Fibroblast of lung (primary cell): ENCODE results near the gene GPHN. TPM values are rescaled to one million over a fixed set of nuclear protein-coding genes. Genes with fewer than 3 reads are reported as not detected.

Experiments
- DNase-seq, 2 donors: peaks; one replicate each; pipeline versions ENCODE4 v3.0.0 to v3.0.0-alpha.2; 2010; ENCODE audit warnings: low read depth in 2 of 2
- H2AFZ ChIP-seq: 2 replicates; pipeline ENCODE4 v1.5.1; 2012; ENCODE audit warnings: low read length, control low read depth, inconsistent platforms
- H3K27ac ChIP-seq: 2 replicates; pipeline ENCODE4 v1.5.1; 2011; ENCODE audit warnings: low read length, control low read depth; ENCODE audit not compliant: insufficient read depth
- H3K27me3 ChIP-seq: 2 replicates; pipeline ENCODE4 v1.5.1; 2011; ENCODE audit warnings: mild to moderate bottlenecking, low read length; ENCODE audit not compliant: control insufficient read depth, insufficient read depth
- H3K36me3 ChIP-seq: 2 replicates; pipeline ENCODE4 v1.5.1; 2011; ENCODE audit warnings: low read length; ENCODE audit not compliant: control insufficient read depth, insufficient read depth
- H3K4me1 ChIP-seq: 2 replicates; pipeline ENCODE4 v1.5.1; 2011; ENCODE audit warnings: low read length; ENCODE audit not compliant: control insufficient read depth, insufficient read depth; ENCODE audit errors: extremely low read depth
- H3K4me2 ChIP-seq: 2 replicates; pipeline ENCODE4 v1.5.1; 2011; ENCODE audit warnings: low read length, control low read depth; ENCODE audit not compliant: insufficient read depth; ENCODE audit errors: extremely low read depth
- H3K4me3 ChIP-seq, 4 experiments: fragments of 200-600 bp in 1 of 4; sonication (generic) in 1 of 4; replicated peaks in 1 of 4; 2 replicates each; pipeline ENCODE4 v1.5.1; 2011 to 2016; ENCODE audit warnings: low read length in 4 of 4, low read depth in 3 of 4, mild to moderate bottlenecking in 3 of 4, control low read depth in 2 of 4, inconsistent platforms in 1 of 4, mixed read lengths in 1 of 4; ENCODE audit not compliant: insufficient read depth in 1 of 4; ENCODE audit errors: control extremely low read depth in 1 of 4
- H3K79me2 ChIP-seq: 2 replicates; pipeline ENCODE4 v1.5.1; 2012; ENCODE audit warnings: mild to moderate bottlenecking, low read length, inconsistent platforms; ENCODE audit not compliant: control insufficient read depth, insufficient read depth
- H3K9ac ChIP-seq: 2 replicates; pipeline ENCODE4 v1.5.1; 2011; ENCODE audit warnings: mild to moderate bottlenecking, low read length, control low read depth; ENCODE audit not compliant: insufficient read depth
- H3K9me3 ChIP-seq: 2 replicates; pipeline ENCODE4 v1.5.1; 2012; ENCODE audit warnings: low read depth, low read length; ENCODE audit not compliant: control insufficient read depth, insufficient read depth
- H4K20me1 ChIP-seq: 2 replicates; pipeline ENCODE4 v1.5.1; 2011; ENCODE audit warnings: low read length; ENCODE audit not compliant: control insufficient read depth, insufficient read depth; ENCODE audit errors: extremely low read depth
- EZH2 ChIP-seq: IDR thresholded peaks from 2 replicates; pipeline ENCODE4 v1.5.1; 2012; ENCODE audit warnings: low read length, control low read depth, mild to moderate bottlenecking; ENCODE audit errors: missing control alignments
- polyA plus RNA-seq, 2 donors: library from polyadenylated mRNA; depleted of rRNA in 1 of 2; stranded (reverse) in 1 of 2; unstranded in 1 of 2; fragments of >200 nt; gene quantifications; 2 replicates each; pipeline ENCODE4 v1.2.1, GENCODE V29; 2011 to 2012; ENCODE audit warnings: missing spikeins in 1 of 2
- total RNA-seq: library from RNA; depleted of rRNA; stranded (reverse); fragments of >200 nt; gene quantifications from 2 replicates; pipeline ENCODE4 v1.2.1, GENCODE V29; 2014
- TF ChIP-seq, protein P1 (sequence below), 2 donors: IDR thresholded peaks in 1 of 2; conservative IDR thresholded peaks in 1 of 2; 1 replicate in 1 of 2; 2 replicates in 1 of 2; pipeline ENCODE4 v1.5.1; 2011 to 2012; ENCODE audit warnings: low read length in 2 of 2, control low read depth in 1 of 2, inconsistent platforms in 1 of 2, low read depth in 1 of 2, mild to moderate bottlenecking in 1 of 2

GPHN gene
- total and polyA plus RNA-seq, 2 donors (not counting 1 experiment from before 2014, with no cell fraction given) = 8.3 to 13.9 TPM

DNA sequence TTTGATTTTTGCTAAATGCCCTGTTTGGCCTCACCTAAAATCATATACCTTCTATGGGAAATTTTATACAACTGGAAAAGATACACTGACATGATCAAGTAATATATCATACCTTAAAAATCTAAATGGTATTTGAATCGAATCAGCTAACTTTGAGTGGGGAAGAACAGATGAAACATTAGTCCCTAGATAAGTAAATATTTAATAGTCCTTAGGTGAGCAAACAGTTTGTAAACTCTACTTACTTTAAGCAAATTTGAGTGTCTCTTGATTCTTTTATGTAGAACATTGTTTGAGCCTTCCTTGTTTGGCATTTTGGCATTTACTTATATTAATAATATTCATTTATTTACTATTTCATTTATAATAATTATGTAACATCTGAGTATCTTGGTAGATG, 485.6 kb downstream of the GPHN start:
- H4K20me1 ChIP-seq = no peaks in the 10 kb centered on the region
- no peaks in the 10 kb centered on the region for H3K36me3 ChIP-seq
- no peak overlapping the region for H3K4me2 ChIP-seq
- no peak overlapping the region for H3K4me3 ChIP-seq
- no peaks in the 10 kb centered on the region for H3K4me1 ChIP-seq
- H3K27me3 ChIP-seq = no peaks in the 10 kb centered on the region
- H3K9me3 ChIP-seq = no peaks in the 10 kb centered on the region
- DNase-seq = no peak
- H3K9ac ChIP-seq = no peak overlapping the region
- no peak overlapping the region for H2AFZ ChIP-seq
- no peaks in the 10 kb centered on the region for H3K79me2 ChIP-seq
- TF ChIP-seq, protein P1, sequence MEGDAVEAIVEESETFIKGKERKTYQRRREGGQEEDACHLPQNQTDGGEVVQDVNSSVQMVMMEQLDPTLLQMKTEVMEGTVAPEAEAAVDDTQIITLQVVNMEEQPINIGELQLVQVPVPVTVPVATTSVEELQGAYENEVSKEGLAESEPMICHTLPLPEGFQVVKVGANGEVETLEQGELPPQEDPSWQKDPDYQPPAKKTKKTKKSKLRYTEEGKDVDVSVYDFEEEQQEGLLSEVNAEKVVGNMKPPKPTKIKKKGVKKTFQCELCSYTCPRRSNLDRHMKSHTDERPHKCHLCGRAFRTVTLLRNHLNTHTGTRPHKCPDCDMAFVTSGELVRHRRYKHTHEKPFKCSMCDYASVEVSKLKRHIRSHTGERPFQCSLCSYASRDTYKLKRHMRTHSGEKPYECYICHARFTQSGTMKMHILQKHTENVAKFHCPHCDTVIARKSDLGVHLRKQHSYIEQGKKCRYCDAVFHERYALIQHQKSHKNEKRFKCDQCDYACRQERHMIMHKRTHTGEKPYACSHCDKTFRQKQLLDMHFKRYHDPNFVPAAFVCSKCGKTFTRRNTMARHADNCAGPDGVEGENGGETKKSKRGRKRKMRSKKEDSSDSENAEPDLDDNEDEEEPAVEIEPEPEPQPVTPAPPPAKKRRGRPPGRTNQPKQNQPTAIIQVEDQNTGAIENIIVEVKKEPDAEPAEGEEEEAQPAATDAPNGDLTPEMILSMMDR (conservative IDR thresholded peaks at IDR 0.05 in 1 of 2, IDR thresholded peaks at IDR 0.05 in 1 of 2; ENCODE audit: low read depth in 1 of 2, low read length in 2 of 2) = no peak
- no peak for TF ChIP-seq EZH2
- no peak overlapping the region for H3K27ac ChIP-seq

DNA sequence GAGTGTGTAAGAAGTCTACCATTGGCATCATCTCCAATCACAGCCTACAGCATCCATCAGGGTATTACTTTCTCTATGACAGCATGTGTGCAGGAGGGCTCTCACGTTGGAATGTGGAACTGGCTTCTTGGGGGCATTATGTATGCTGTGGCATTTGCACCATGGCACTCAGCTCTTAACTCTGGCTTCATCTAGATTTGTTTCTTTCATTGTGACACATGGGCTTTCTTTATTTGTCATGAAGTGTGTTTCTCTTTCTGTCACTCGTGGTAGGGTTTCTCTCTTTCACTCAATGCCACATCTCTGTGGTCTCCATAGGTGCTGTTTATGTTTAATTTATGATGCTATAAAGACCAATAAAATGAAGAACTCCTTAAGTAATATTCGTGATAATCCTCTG, 490.1 kb downstream of the GPHN start:
- H3K79me2 ChIP-seq = no peaks in the 10 kb centered on the region
- H3K4me1 ChIP-seq = no peaks in the 10 kb centered on the region
- H3K4me3 ChIP-seq = no peak overlapping the region
- H3K9ac ChIP-seq = no peak overlapping the region
- TF ChIP-seq EZH2 = no peak
- TF ChIP-seq, protein P1 (conservative IDR thresholded peaks at IDR 0.05 in 1 of 2, IDR thresholded peaks at IDR 0.05 in 1 of 2; ENCODE audit: low read depth in 1 of 2, low read length in 2 of 2) = no peak
- H3K27ac ChIP-seq = no peak overlapping the region
- no peak for DNase-seq
- H3K9me3 ChIP-seq = no peaks in the 10 kb centered on the region
- no peak overlapping the region for H3K4me2 ChIP-seq
- no peak overlapping the region for H2AFZ ChIP-seq
- no peaks in the 10 kb centered on the region for H3K27me3 ChIP-seq
- no peaks in the 10 kb centered on the region for H4K20me1 ChIP-seq
- no peaks in the 10 kb centered on the region for H3K36me3 ChIP-seq

- Histone ChIP-seq H3K4me2 (no peak overlapping the region), H3K9me3 (no peaks in the 10 kb centered on the region), H3K4me1 (no peaks in the 10 kb centered on the region), H3K9ac (no peak overlapping the region), H2AFZ (no peak overlapping the region), H3K36me3 (no peaks in the 10 kb centered on the region), H3K79me2 (no peaks in the 10 kb centered on the region), H4K20me1 (no peaks in the 10 kb centered on the region), H3K27me3 (no peaks in the 10 kb centered on the region), H3K27ac (no peak overlapping the region), H3K4me3 (no peak overlapping the region)
- DNase-seq = no peak
- TF ChIP-seq, protein P1 (conservative IDR thresholded peaks at IDR 0.05 in 1 of 2, IDR thresholded peaks at IDR 0.05 in 1 of 2; ENCODE audit: low read depth in 1 of 2, low read length in 2 of 2) = no peak
- TF ChIP-seq EZH2 = no peak
These were observed 492.0 kb downstream of the GPHN start for GRCh38 chr14:66999978-67000377.
